Tibial nerve (tissue), 4 donors: ENCODE measurements around the gene GHRL.

Source experiments
- EP300 ChIP-seq, 2 donors: sonication (generic); formaldehyde crosslinking; IDR thresholded peaks; one replicate each; pipeline ENCODE4 v1.6.1; 2017; ENCODE audit warnings: antibody characterized with exemption in 2 of 2, mild to moderate bottlenecking in 1 of 2
- TF ChIP-seq, protein P1 (sequence below), 5 experiments: fragments of 200-600 bp in 3 of 5; fragments of 450-650 bp in 2 of 5; sonication (generic) in 3 of 5; IDR thresholded peaks; one replicate each; pipeline ENCODE4 v1.5.1; 2016 to 2019; ENCODE audit warnings: antibody characterized with exemption in 5 of 5, mild to moderate bottlenecking in 3 of 5, moderate library complexity in 2 of 5

DNA sequence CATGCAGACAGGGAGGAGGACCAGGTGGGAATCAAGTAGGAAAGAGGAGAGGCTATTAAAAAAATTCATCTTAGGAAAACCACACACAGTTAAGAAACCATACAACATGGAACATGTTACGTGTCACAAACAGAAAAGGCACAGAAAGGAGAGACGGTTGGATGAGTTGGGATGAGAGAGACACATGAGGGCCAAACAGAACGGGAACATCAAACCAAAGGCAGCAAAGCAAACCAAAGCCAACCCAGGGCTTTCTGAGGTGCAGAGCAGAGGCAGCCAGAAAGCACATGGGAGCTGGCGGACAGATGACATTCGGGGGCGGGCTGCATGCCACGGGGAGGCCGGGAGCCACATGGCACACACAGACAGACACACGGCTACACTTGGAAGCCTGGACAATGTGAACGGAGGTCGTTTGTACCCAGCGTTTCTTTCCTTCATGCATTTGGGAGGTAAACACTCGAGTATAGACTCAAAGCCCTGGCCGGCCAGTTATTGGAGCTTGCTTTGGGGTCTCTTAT is 36.8 kb upstream of the GHRL start:
- TF ChIP-seq, protein P1, sequence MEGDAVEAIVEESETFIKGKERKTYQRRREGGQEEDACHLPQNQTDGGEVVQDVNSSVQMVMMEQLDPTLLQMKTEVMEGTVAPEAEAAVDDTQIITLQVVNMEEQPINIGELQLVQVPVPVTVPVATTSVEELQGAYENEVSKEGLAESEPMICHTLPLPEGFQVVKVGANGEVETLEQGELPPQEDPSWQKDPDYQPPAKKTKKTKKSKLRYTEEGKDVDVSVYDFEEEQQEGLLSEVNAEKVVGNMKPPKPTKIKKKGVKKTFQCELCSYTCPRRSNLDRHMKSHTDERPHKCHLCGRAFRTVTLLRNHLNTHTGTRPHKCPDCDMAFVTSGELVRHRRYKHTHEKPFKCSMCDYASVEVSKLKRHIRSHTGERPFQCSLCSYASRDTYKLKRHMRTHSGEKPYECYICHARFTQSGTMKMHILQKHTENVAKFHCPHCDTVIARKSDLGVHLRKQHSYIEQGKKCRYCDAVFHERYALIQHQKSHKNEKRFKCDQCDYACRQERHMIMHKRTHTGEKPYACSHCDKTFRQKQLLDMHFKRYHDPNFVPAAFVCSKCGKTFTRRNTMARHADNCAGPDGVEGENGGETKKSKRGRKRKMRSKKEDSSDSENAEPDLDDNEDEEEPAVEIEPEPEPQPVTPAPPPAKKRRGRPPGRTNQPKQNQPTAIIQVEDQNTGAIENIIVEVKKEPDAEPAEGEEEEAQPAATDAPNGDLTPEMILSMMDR (IDR thresholded peaks at IDR 0.05) = no peak
- TF ChIP-seq EP300 (IDR thresholded peaks at IDR 0.05) = no peak
